IPS-NIHi11 (cell line): Measurements from ENCODE around the gene ASCL5.

ENCODE experiments used
- DNase-seq: peaks from one replicate; pipeline ENCODE4 v3.0.0; 2012; ENCODE audit warnings: mixed read lengths, low spot score

Gene ASCL5

GRCh38 chr1:201084295-201084694 is 42.7 kb downstream of the ASCL5 start:
- DNase-seq = no peak

GRCh38 chr1:201083741-201084140 is 43.2 kb downstream of the ASCL5 start:
- DNase-seq = no peak

GRCh38 chr1:201080135-201080534 is 46.8 kb downstream of the ASCL5 start:
- no peak for DNase-seq

- no peak for DNase-seq
Measured at GRCh38 chr1:201077736-201078135, 49.2 kb downstream of the ASCL5 start.

GRCh38 chr1:201077116-201077515 is 49.9 kb downstream of the ASCL5 start:
- no peak for DNase-seq

GRCh38 chr1:201076092-201076491 is 50.9 kb downstream of the ASCL5 start:
- no peak for DNase-seq

- no peak for DNase-seq
Measured at GRCh38 chr1:201074018-201074417, 53.0 kb downstream of the ASCL5 start.

- DNase-seq = no peak
Measured at GRCh38 chr1:201072922-201073321, 54.1 kb downstream of the ASCL5 start.

GRCh38 chr1:201072149-201072548 is 54.8 kb downstream of the ASCL5 start:
- no peak for DNase-seq

GRCh38 chr1:201069636-201070035 is 57.3 kb downstream of the ASCL5 start:
- DNase-seq = peak; percentile 42

- DNase-seq = no peak
Measured at GRCh38 chr1:201068976-201069375, 58.0 kb downstream of the ASCL5 start.

- no peak for DNase-seq
Measured at GRCh38 chr1:201066986-201067385, 60.0 kb downstream of the ASCL5 start.

GRCh38 chr1:201065686-201066085 is 61.3 kb downstream of the ASCL5 start:
- no peak for DNase-seq

- DNase-seq = no peak
Measured at GRCh38 chr1:201064806-201065205, 62.2 kb downstream of the ASCL5 start.
